G401 (cell line): ENCODE results near the gene SORBS1. TPM values are rescaled to one million over a fixed set of nuclear protein-coding genes. Genes with fewer than 3 reads are reported as not detected.

Experiments
- DNase-seq: peaks from one replicate; pipeline ENCODE4 v3.0.0-alpha.2; 2015; ENCODE audit warnings: low spot score
- in situ Hi-C: cut with HindIII; loops from 2 replicates; pipeline ENCODE4 v1.10.0; 2016; ENCODE audit warnings: low sequenced_read_pairs, mixed read lengths
- total RNA-seq: library from RNA; depleted of rRNA; stranded (reverse); fragments of >200 nt; shearing (Covaris generic); gene quantifications from 2 replicates; pipeline ENCODE4 v1.2.3, GENCODE V29; 2014

The SORBS1 gene
- total RNA-seq, 1 experiment from 2014 or later: not detected

DNA sequence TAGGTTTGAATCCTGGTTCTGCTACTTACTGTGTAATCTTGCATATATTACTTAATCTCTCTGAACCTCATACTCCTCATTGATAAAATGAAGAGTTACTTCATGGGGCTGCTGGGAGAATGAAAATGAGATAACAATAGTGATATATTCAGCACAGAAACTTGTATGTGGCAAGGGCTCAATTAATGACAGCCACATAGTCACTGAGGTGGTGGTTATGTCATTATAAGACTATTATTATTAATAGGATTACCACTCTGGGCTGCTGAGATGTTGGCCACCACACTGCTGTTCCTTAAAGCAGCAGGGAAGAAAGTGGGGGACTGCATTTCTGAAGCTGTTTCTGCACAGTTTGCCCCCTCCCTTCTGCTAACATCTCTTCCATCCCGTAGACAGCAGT, 170.0 kb downstream of the SORBS1 start:
- in situ Hi-C loops: no loop called here

GRCh38 chr10:95389982-95390381, 171.2 kb downstream of the SORBS1 start:
- in situ Hi-C loops: no loop called here
- no peak for DNase-seq

More for the DNA sequence above, 170.0 kb downstream of the SORBS1 start:
- no peak for DNase-seq

GRCh38 chr10:95389176-95389575, 172.0 kb downstream of the SORBS1 start:
- in situ Hi-C loops: no loop called here

DNA sequence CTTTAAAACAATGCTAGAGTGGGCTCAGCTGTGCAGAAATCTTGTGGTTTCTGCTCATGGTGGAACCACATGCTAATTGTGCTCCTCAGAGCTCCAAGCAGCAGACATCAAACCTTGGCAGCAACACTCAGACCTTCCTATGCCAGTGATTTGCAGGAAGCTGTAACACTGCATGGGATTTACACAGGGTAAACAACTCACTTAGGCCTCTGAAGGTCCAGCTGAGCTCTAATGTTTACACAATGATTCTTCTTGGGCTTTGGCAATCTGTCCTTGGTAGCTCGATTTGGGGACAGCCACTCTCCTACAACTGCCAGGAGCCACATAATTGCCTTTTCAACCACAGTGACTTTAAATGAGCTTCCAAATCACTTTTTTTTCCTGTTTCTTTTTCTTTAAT, 172.6 kb downstream of the SORBS1 start:
- in situ Hi-C loops: no loop called here
- DNase-seq: peak; percentile 56

More at GRCh38 chr10:95389176-95389575, 172.0 kb downstream of the SORBS1 start:
- no peak for DNase-seq

GRCh38 chr10:95388109-95388471, 173.1 kb downstream of the SORBS1 start:
- DNase-seq: no peak

DNA sequence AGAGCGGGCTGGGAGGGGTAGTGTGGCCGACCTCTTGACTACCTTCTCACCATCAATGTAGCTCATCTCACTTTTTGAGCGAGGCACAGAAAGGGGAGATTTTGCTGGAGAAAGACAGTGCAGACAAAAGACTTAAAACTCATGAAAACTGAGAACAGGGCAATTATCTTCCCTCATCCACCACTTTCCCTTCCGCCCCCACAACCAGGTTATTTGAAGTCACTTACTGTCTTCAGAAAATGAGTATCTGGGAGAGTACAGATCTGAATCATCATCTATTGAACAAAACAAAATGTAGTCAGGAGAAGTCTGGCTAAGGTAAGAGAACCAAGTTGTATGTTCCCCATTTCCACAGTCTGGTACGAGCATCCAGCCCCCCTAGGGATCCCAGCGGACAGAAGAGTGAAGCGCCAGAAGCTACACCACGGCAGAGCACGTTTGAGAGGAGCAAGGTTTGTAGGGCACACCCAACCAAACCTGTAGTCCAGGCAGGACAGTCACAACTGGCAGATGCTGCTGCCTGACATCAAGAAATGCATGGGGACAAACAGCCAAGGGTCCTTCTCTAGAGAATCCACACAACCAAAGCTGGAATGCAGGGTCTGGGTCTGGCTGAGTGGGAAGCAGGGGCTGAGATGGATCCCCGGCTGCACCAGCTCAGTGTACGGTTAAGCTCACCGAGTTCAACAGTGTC, 177.0 kb downstream of the SORBS1 start:
- no peak for DNase-seq
- in situ Hi-C loops: no loop called here

More at GRCh38 chr10:95388109-95388471, 173.1 kb downstream of the SORBS1 start:
- in situ Hi-C loops: no loop called here

GRCh38 chr10:95382596-95382995, 178.6 kb downstream of the SORBS1 start:
- in situ Hi-C loops: no loop called here

DNA sequence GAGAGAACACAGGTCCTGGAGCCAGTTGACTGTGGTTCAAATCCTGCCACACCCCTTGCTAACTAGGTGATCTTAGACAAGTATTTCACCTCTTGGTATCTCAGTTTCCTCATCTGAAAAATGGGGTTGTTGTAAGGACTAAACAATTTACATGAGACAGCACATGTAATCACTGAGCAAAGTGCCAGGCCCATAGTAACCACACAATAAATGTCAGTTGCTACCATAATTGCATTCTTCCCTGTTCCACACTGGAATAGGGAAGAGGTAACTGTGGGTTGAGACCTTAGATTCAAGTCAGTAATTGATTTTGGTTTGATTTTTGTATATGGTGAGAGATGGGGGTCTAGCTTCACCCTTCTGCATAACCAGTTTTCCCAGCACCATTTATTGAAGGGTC, 179.0 kb downstream of the SORBS1 start:
- DNase-seq: no peak
- in situ Hi-C loops: no loop called here

More at GRCh38 chr10:95382596-95382995, 178.6 kb downstream of the SORBS1 start:
- DNase-seq: no peak

DNA sequence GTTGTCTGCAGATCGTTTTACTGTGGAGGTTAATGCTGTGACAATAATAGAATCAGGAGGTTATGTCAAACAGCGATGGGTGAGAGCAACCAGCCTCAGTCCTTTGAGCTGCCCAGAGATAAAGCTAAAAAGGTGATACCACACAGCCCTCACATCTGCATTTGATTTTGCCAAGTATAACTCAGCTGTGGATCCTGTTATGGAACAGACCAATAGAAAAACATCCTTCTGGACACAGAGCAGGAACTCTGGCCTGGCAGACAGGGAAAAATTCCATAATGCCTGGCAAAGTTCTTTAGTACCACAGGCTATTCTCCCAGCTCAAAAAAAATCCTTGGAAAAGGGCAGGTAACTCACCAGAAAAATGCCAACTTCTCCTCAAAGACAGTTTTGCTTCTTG, 183.2 kb downstream of the SORBS1 start:
- no peak for DNase-seq

GRCh38 chr10:95375418-95375817, 185.8 kb downstream of the SORBS1 start:
- no peak for DNase-seq
- in situ Hi-C loops: no loop called here

More for the DNA sequence above, 183.2 kb downstream of the SORBS1 start:
- in situ Hi-C loops: no loop called here

DNA sequence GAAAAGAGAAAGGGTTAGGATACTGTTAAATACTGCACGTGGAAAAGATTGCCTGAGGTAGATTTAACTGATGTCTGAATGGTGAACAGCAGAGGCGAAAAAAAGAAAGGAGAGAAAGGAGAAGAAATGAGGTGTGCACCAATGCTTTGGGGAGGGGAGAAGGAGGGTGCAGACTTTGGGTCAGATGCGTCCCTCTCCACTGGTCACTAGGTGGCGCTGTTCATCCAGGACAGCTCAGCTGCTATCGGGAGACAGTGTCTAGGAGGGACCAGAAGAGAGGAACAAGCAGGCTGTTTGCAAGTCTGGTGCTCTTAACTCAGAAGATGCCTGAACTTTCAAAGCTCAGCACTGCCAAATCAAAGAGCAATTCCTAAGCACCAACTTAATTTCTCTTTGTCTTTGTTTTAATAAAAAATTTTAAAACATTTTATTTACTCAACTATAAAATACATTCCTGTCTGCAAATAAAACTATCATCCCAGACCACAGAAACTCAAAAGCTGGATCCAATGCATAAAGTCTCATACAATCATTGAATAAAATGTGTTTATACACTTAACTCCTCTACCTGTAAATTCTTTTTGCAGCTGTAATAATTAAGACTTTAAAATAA, 186.5 kb downstream of the SORBS1 start:
- DNase-seq: peak; percentile 93
- in situ Hi-C loops: no loop called here

- DNase-seq: no peak
- in situ Hi-C loops: no loop called here
Measured at GRCh38 chr10:95373660-95374059, 187.5 kb downstream of the SORBS1 start.

DNA sequence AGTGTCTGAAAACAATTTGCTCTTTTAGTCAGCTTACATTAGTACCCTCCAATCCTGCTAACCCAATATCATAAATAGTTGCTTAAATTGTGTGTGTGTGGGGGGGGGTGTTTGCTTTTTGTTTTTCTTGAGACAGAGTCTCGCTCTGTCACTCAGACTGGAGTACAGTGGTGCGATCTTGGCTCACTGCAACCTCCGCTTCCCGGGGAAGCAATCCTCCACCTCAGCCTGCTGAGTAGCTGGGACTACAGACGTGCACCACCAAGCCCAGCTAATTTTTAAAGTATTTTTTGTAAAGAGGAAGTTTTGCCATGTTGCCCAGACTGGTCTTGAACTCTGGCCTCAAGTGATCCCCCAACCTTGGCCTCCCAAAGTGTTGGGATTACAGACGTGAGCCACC, 196.8 kb downstream of the SORBS1 start:
- no peak for DNase-seq
- in situ Hi-C loops: no loop called here

GRCh38 chr10:95363303-95363912, 197.8 kb downstream of the SORBS1 start:
- in situ Hi-C loops: no loop called here
- DNase-seq: peak; percentile 78

GRCh38 chr10:95360122-95360714, 201.0 kb downstream of the SORBS1 start:
- no peak for DNase-seq
- in situ Hi-C loops: no loop called here

- in situ Hi-C loops: no loop called here
- DNase-seq: no peak
Measured at GRCh38 chr10:95359466-95359865, 201.7 kb downstream of the SORBS1 start.

GRCh38 chr10:95356190-95356955, 204.8 kb downstream of the SORBS1 start:
- no peak for DNase-seq
- in situ Hi-C loops: no loop called here

GRCh38 chr10:95355301-95355700, 205.9 kb downstream of the SORBS1 start:
- in situ Hi-C loops: no loop called here
- no peak for DNase-seq

GRCh38 chr10:95354110-95354509, 207.1 kb downstream of the SORBS1 start:
- in situ Hi-C loops: no loop called here
- no peak for DNase-seq
